VCaP (cell line): Measurements from ENCODE around the gene CFAP99.

Experiments
- H3K27ac ChIP-seq: fragments of 450-650 bp; 2 replicates; pipeline ENCODE4 v1.5.1; 2017
- CTCF ChIP-seq: fragments of 450-650 bp; conservative IDR thresholded peaks from 2 replicates; pipeline ENCODE4 v1.5.1; 2017; ENCODE audit warnings: mild to moderate bottlenecking, moderate library complexity

CFAP99 gene

GRCh38 chr4:2434420-2434819, 15.7 kb downstream of the CFAP99 start:
- no peak for TF ChIP-seq CTCF
- H3K27ac ChIP-seq = no peak overlapping the region

- no peak; the same call in 1 of the 2 replicates for TF ChIP-seq CTCF
- no peak overlapping the region for H3K27ac ChIP-seq
Observed at GRCh38 chr4:2436301-2436700, 17.5 kb downstream of the CFAP99 start.

GRCh38 chr4:2436761-2437474, 18.2 kb downstream of the CFAP99 start:
- H3K27ac ChIP-seq = no peak overlapping the region
- no peak for TF ChIP-seq CTCF

GRCh38 chr4:2437475-2438215, 18.9 kb downstream of the CFAP99 start:
- no peak for TF ChIP-seq CTCF

GRCh38 chr4:2438822-2439718, 20.3 kb downstream of the CFAP99 start:
- TF ChIP-seq CTCF = no peak
- no peak overlapping the region for H3K27ac ChIP-seq

More at GRCh38 chr4:2437475-2438215, 18.9 kb downstream of the CFAP99 start:
- no peak overlapping the region for H3K27ac ChIP-seq

- TF ChIP-seq CTCF = peak; percentile 64
- no peak overlapping the region for H3K27ac ChIP-seq
Observed at GRCh38 chr4:2441393-2442174, 22.8 kb downstream of the CFAP99 start.
